Stimulated activated CD8-positive, alpha-beta memory T cell treated with anti-CD3 and anti-CD28 coated beads, Interleukin-7, amount 100 ng/mL, for 24 hours (primary cell): Measurements from ENCODE around the gene BBS4.

Experiments
- DNase-seq: peaks from one replicate; pipeline ENCODE4 v3.0.0-alpha.2; 2020; ENCODE audit warnings: low read depth

The BBS4 gene

DNA sequence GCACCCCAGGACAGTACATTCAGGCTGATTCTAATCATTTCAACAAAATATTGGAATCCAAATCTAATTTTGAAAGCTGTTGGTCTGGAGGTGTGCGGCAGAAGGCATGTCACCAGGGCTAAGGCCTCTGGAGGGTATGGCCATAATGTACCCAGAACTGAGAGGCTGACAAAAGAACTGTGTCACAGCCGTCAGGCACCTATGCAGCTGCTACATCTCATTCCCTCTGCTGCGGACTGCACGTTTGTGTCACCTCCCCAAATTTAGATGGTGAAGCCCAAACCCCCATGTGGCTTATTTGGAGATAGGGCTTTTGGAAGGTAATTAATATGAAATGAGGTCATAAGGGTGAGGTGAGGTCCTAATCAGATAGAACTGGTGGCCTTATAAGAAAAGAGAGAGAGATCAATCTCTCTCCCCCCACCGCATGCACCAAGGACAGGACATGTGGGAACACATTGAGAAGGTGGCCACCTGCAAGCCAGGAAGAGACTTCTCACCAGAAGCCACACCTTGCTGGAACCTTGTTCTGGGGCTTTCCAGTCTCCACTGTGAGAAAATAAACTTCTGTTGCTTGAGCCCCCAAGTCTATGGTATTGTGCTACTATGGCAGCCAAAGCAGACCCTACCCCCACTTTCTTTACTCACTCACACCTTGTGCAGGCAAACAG, 74.7 kb downstream of the BBS4 start:
- DNase-seq = no peak

DNA sequence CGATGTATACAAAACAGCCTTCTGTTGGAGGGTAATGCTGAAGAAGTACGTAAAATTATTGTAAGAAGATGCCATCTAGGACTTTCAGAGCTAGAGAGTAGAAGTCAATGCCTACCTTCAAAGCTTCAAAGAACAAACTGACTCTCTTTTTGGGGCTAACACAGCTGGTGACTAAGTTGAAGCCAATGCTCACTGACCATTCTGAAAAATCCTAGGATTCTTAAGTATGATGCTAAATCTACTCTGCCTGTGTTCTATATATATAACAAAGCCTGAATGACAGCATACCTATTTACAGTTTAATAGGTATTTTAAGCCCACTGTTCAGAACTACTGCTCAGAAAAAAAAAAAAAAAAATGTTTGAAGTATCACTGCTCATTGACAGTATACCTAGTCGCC, 78.6 kb downstream of the BBS4 start:
- no peak for DNase-seq

DNA sequence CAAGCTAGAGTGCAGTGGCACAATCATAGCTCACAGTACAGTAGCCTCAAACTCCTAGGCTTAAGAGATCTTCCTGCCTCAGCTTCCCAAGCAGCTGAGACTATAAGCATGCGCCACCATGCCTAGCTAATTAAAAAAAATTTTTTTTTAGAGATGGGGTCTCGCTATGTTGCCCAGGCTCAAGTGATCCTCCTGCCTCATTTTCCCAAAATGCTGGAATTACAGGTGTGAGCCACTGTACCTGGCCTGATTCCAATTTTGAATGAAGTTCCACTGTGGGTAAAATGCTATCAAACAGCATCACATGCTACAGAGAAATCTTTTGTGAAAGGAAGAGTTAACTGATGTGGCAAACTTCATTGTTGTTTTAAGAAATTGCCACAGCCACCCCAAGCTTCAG, 80.0 kb downstream of the BBS4 start:
- no peak for DNase-seq

DNA sequence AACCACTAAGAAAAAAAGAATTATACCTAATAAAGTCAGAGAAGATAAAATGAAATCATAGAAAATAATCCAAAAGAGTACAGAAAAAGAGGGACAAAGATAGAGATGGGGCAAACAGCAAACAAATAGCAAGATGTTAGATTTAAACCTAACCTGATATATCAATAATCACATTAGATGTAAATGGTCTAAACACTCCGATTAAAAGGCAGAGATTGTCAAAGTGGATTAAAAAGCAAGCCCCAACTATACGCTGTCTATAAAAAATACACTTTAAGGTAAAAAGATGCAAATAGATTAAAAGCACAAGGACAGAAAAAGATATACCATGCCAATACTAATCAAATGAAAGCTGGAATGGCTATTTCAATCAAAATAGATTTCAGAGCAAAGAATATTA, 80.8 kb downstream of the BBS4 start:
- DNase-seq = no peak

DNA sequence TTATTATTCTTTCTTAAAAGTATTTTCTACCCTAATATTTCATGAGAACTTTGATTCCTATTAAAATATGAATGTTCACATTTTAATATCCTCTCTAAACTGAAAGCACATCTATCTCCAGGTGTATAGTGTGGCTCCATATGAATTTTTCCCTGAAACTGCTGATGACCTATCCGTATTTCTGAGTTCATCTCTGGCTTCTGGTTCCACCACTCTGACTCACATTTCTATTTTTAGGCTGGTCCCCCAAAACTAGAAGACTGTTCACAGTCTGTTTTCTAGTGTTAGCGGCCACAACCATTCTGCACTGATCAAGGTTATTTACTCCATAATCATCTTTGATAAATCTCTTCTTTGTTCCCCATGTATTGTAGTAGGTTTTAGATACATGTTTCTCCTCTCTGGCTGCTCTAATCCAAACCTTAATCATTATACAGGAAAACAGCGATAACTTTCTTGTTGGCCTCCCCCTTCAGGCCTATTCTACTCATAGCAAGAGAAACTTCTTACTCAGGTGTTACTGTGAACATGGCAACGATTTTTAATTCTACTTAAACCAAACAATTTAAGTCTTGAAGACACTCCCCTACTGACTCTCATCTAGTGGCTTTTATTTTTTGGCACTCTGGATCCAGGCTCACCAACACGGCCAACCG, 84.8 kb downstream of the BBS4 start:
- no peak for DNase-seq

DNA sequence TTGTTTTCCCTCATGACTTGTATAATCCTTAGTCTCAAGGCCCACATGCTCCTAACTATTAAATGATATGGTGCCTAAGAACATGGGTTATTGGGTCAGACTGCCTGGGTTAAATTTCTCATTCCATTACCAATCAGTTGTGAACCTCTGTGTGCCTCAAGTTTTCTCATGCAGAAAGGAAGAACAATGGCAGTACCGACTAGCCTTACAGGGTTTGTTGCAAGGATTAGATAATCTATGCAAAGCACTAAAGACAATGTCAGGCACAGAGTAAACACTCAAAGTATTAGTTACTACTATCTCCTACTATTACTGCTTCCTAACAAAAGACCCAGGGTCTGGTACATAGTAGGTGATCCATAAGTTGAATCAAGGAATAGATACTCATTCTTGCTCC, 85.3 kb downstream of the BBS4 start:
- no peak for DNase-seq

DNA sequence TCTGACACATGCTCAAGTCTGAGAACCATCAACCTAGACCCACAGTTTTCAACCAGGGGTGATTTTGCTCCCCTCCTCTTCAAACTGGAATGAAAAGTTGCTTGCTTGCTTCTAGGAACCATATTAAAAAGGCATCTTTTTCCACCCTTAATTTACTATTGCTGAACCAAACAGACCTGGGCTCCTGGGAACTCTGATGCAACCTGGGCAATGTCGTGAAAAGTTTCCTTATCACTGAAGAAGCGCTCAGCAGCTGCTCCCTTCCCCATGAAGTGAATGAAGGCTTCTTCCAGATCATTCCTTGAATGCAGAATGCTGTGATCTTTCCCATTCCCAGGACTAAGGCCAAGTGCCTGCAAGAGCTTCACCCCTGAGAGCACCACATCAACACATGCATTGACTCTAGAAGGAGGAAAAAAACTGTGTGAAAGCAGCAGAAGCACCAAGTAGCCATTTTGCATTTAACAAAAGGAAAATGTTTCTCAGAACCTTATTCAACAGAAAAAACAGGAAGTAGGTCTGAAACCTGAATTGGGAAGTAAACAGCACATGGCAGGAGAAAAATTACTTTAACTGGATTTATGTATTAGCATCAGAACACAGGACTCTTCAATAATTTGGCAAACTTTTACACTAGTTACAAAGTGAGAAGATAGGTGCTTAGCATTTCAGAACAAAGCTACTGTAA, 88.8 kb downstream of the BBS4 start:
- no peak for DNase-seq

DNA sequence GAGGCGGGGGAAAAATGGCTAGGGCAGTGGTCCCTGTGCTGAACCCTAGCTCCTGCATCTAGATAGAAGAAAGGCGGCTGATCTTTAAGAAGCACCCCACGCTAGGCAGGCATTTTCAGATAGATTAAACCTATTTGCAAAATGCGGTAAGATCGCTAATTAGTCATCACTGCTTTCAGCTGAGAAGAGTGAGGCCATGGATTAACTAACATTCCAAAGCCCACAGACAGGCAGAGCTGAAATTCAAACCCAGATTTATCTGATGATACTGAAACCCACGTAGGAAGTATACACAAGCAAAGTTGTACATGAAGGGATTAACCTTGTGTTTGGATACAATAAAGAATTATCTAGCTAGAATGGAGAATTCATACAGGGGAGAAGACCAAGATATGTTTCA, 92.8 kb downstream of the BBS4 start:
- no peak for DNase-seq

DNA sequence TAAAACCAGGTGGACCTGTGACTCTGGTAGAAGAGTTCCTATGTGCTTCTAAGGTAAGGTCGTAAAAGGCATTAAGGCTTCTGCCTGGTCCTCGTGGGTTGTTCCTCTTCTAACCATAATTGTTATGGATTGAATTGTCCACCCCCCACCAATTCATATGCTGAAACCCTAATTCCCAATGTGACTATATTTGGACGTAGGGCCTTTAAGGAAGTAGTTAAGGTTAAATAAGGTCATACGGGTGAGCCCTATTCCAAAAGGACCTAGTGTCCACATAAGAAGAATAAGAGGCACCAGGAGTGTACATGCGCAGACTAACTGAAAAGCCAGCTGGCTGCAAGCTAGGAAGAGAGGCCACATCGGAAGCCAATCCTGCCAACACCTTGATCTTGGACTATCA, 95.6 kb downstream of the BBS4 start:
- no peak for DNase-seq

DNA sequence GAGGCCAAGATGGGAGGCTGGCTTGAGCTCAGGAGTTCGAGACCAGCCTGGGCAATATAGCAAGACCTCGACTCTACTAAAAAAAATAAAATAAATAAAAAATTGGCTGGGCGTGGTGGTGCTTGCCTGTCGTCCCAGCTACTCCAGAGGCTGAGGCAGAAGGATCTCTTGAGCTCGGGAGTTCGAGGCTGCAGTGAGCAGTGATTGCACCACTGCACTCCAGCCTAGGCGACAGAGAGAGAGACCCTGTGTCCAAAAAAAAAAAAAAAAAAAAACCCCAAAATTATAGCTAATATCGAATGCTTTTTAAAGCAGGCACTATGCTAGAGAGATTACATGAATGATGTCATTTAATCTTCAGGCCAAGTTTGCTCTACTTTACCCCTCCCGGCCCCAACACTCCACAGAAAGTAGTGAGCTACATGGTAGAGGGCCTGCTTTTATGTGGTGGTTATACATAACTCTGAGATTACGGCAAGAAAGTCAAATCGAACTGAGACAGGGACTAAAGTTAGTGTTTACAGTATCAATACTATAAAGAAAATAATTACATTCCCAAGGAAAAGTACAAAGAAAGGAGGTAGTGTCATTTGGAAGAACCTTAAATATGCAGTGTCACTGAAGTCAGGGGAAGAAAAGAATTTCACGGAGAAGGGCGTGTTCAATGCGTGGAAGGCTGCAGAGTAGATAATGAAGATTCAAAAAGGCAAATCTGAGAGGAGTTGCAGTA, 96.4 kb downstream of the BBS4 start:
- DNase-seq = no peak

DNA sequence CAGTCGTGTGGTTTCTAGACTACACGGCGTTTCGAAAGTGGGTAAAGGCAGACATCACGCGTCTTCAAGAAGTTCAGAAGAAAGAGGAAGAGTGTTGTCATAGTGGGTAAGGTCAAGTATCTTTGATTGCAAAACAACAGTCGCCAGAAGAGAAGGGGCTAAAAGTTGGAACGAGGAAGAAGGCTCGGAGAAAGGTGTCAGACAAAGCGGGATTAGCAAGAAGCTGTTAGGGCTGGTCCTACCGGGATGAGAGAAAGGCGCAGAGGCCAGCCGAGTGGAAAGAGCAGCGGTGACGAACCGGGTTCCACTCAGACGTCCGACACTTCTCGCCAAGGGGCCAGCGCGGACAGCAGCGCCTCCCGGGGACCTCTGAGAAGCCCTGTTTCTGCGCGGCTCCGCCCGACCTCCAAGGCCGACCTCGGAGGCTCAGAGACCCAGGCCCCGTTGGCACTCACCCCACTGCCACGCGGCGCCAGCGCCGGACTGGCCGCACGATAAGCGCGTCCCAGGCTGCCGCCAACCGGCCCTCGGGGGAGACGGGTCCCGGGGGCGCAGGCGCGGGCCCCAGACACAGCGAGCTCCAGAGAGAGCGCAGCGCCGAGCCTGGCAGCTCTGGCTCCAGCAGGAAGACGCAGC, 97.1 kb downstream of the BBS4 start:
- DNase-seq = no peak

DNA sequence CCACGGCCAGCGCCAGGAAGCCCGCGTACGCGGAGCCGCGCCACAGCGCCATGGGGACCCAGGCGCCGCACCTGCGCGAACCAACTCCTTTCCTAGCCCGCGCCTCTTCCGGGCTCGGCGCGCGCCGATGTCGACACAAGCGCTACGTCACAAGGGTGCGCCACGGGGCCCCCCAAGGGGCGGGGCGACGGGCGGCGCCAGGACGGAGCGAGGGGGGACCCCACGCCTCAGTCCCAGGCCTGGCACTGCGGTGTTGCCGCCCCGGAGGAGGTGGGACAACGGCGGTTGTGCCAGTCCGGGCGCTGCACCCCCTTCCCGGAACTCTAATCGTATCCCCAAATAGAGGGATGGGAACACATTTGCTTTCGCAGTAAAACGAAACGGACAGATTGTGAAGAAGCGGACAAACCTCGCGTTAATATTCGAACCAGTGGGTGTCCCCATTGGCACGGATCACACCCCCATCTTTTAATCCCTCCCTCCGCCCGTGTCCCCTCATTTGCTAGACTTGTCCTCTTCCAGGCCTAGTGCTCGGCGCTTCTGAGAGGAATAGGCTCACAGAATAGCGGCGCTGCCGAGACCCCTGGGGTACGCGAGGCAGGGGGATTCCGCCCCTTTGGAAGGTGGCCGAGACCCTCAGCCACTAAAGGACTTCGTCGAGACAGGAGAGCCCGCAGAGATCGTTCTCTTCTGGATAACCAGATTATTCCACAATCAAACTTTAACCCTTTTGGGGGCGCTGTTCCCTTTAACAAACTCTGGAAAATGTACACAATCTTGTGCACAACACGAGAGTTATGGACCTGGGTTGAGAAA, 97.8 kb downstream of the BBS4 start, which contains the start of gene ADPGK:
Gene ADPGK, minus strand, starts transcription at position 119 of the 816 bp plus-strand sequence. Its CDS starts 67 bp downstream, at position 52.
- DNase-seq = peak; percentile 88

DNA sequence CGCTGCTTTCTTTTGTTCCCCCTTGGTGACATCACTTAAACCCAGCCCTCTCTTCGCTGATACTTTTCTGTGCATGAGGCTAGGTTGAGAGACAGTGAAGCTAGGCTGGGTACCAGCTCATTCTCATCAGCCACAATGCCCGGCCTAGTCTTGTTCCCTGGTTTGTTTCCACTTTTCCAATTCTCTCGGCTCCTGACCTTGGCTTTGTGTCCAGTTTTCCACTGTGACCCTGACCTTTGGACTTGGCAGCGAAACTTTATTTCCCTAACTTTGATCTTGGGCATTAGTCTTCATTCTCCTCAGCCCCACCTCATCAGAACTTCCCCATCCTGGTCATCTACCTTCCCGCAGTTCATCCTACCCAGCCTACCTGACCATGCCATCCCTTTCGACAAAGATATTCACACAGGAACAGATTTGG, 98.5 kb downstream of the BBS4 start:
- no peak for DNase-seq

DNA sequence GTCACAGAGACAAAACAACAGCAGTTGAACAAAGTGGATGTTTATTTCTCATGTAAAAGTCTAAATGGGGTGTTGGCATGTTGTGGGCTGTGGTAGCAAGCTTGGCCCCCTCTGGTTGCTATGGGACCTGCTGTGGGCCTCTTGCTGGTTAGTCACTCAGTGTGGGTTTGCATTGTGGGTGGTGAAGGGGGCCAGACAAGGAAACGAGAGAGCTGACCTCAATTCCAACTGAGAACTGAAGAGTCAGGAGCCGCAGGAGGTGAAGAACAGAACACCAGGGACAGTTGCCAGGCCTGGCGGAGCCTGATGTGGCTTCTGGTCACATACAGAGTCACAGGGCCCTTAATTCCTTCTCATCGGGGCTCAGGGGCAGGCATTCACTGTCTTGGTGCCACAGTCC, 99.4 kb downstream of the BBS4 start:
- DNase-seq = peak; percentile 37

DNA sequence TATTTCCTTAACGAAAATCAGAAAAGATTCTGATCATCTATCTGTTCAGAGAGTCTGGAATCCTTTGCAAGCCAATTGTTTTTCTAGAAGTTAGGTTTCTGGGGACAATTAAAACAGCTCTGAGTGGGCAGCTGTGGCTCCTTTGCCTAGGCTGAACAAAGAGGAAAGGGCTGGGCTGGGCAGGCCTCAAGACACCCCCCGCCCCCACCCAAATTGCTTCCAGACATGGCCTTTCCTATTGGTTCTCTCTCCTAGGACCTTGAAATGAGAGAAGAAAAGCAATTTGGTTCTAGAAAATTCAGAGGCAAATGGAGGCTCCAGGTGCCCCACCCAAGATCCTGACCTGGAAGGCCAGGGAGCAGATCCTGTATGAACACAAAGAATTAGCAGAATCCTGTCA, 99.8 kb downstream of the BBS4 start:
- DNase-seq = no peak

DNA sequence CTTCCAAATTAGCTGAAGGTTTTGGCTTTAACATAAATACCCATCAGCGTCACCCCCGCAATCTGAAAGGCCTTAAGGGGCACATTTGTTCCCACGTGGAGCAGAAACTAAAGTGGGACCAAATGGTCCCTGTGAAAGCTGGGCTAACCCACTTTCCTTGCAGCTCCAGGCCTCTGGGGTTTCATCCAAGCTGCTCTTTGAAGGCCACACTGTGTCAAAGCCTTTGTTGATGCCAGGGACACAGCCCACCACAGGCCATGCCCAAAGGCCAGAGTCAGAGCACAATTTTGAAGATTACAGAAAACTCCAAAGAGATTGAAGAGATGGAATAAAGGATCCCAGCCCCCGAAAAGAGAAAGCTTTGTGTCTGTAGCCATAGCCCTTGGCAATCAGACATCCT, 100.2 kb downstream of the BBS4 start:
- no peak for DNase-seq

DNA sequence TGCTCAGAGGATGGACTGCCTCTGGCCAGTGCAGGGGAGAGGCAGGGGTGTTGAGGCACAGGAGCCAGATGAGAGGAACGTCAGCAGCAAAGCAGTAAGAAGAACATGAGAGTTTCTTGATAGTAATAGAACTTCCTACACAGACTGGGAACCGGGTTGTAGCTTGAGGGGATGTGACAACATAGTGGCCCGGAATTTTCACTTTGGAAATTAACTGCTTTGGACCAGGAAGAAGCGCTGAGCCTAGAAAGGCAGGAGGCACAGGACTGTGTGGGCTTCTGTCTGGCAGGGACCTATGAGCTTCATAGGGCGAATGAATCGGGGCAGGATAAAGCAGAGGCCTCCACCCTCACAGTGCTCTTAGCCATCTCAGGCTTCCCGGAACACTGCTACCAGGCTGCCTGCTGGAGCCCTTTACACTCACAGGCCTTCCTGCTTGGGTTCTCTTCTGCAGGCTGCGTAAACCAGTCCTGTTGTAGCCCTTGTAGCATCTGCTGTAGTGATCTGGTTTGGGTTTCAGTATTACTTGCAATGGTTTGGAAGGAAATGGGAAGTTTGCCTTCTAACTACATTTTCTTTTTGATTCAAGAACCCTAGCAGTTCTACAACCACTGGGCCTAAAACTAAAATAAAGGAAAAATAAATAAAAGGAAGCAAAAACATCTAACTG, 100.8 kb downstream of the BBS4 start:
- DNase-seq = no peak

DNA sequence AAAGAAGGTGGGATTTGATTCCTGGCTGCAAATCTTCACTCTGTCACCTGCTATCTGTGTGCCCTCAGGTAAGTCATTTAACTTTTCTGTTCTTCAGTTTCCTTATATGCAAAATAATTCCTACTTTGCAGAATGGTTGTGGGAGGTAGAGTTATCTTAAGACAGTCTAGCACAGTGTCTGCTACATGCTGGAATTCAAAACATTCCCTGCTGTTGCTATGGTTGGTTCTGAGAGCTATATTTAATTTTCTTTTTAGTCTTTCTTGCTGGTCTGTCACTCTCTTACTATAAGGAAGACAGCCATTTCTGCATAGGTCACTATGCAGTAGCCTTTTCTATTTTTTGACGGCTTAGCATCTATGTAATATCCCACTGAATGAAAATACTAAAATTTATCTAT, 101.5 kb downstream of the BBS4 start:
- DNase-seq = no peak
